GM12872 (cell line): Measurements from ENCODE around the gene XPO1.

ENCODE experiments used
- CTCF ChIP-seq: IDR thresholded peaks from 3 replicates; pipeline ENCODE4 v1.5.1; 2011; ENCODE audit warnings: low read depth, mild to moderate bottlenecking, low read length, moderate library complexity; ENCODE audit not compliant: insufficient read depth

Gene XPO1

GRCh38 chr2:61557381-61557780 is 19.2 kb upstream of the XPO1 start:
- no peak for TF ChIP-seq CTCF

DNA sequence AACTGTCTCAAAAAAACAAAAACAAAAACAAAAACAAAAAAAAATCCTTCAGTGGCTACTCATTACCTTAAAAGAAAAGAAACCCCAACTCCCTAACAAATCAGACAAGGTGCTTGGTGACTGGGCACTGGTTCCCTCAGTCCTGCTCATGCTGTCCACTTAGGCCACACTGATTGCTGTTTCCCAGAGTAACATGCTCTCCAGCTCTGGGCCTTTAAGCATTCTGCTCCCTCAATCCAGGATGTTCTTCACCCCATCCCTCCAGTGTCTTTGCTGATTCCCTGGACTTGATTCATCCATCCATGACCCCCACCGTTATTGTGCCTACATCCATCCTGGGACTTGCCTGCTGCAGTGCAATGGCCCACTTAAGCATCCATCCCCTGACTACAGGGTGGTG is 16.4 kb upstream of the XPO1 start:
- no peak for TF ChIP-seq CTCF

DNA sequence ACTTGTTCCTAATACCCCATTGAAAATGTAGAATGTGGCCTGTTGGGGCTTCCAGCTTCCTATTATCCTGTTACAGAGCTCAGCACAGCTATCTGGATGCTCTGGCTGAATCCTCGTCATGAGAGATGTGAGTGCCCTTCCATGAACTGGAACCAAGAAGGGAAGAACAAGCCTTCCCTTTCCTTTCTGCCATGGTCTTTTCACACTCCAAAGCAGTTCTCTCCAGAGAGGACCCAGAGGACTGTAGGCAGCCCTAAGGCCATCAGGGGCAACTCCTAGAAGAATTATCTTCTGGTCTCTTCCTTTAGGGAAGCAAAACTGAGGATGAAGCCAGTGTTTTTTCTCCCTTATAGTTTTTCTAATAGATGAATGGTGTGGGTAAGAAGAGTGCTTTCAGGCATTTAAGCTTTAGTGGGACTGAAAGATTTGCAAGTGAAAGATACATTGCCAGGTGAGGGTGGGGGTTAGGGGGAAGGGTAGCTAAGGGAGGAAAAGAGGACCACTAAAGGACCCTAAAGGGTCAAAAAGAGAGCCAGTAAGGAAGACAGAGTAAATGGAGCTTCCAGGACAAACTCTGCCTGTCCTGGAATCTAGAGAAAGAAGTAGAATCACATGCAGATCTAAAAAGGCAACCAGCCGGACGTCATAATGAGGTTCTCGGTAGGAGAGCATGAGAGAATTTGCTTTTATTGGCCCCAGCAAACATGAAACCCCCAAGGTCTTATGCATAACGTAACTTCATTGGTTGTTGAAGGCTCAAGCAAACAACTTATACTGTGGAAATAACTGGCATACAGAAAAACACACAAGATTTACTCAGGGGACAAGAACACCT is 12.4 kb upstream of the XPO1 start:
- no peak for TF ChIP-seq CTCF

- TF ChIP-seq CTCF = no peak
These were observed 11.4 kb upstream of the XPO1 start for GRCh38 chr2:61549546-61549945.

GRCh38 chr2:61543062-61543461 is 4.9 kb upstream of the XPO1 start:
- peak; percentile 27; the same call in 1 of the 3 replicates for TF ChIP-seq CTCF

DNA sequence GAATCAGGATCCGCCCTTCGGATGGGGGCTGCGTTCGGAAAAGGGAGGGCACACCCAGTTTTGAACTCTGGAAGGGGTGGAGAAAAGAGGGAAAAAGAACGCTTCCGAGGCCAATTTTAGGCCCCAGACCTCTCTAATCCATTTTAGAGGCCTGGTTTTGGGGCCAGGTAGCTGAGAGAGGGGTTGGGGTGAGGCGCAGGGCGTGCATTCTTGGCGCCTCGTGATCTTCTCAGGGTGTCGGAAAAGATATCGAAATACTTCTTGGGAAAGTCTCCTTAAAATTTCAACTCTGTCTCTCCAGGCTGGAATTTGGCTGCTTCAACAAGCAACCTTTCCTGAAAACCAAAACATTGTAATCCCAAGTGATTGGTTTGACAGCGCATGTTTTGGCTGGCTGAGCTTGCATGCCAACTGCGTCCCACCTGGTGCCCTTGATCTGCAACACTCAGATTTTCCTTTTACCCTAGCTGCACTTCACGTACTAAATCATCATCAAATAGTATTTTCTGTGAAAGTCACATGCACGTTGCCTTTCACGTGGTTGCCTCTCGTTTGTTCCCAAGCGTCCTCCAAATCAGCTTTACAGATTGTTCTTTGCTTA is 864 bp upstream of the XPO1 start:
- TF ChIP-seq CTCF = no peak

DNA sequence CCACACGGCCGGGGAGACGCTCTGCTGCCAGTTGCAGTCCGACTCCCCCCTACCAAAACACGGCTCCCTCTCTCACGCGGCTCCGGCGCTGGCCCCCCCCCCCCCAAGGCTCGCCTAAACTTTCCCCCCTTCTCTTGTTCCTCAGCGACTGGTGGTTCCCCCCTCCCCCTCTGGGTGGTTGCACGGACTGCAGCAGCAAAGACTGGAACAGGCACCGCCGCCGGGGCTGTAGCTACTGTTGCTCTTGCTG is 281 bp downstream of the XPO1 start:
- no peak for TF ChIP-seq CTCF
